Hepatocyte (in vitro differentiated cells): ENCODE results near the gene TCF12. TPM values are rescaled to one million over a fixed set of nuclear protein-coding genes. Genes with fewer than 3 reads are reported as not detected.

Experiments
- DNase-seq: peaks from one replicate; pipeline ENCODE4 v3.0.0-alpha.2; 2016; ENCODE audit warnings: low spot score
- H2AFZ ChIP-seq: fragments of 200-600 bp; sonication (generic); 2 replicates; pipeline ENCODE4 v1.6.0; 2016; ENCODE audit warnings: antibody characterized with exemption, mild to moderate bottlenecking
- H3K27ac ChIP-seq: fragments of 200-600 bp; sonication (generic); 2 replicates; pipeline ENCODE4 v1.5.1; 2016; ENCODE audit warnings: mild to moderate bottlenecking
- H3K27me3 ChIP-seq: fragments of 200-600 bp; sonication (generic); 2 replicates; pipeline ENCODE4 v1.6.1; 2016
- H3K36me3 ChIP-seq: fragments of 200-600 bp; sonication (generic); replicated peaks from 2 replicates; pipeline ENCODE4 v1.5.1; 2016; ENCODE audit warnings: low read depth; ENCODE audit not compliant: insufficient read depth
- H3K4me1 ChIP-seq: fragments of 200-600 bp; sonication (generic); 2 replicates; pipeline ENCODE4 v1.5.1; 2016; ENCODE audit warnings: mild to moderate bottlenecking, moderate library complexity; ENCODE audit not compliant: insufficient read depth
- H3K4me2 ChIP-seq: fragments of 200-600 bp; sonication (generic); 2 replicates; pipeline ENCODE4 v1.6.0; 2016
- H3K4me3 ChIP-seq: fragments of 200-600 bp; sonication (generic); 2 replicates; pipeline ENCODE4 v1.5.1; 2016; ENCODE audit warnings: mild to moderate bottlenecking
- H3K79me2 ChIP-seq: fragments of 200-600 bp; sonication (generic); 2 replicates; pipeline ENCODE4 v1.6.0; 2017; ENCODE audit warnings: mild to moderate bottlenecking
- H3K9me2 ChIP-seq: fragments of 200-600 bp; sonication (generic); replicated peaks from 2 replicates; pipeline ENCODE4 v1.6.0; 2017; ENCODE audit warnings: mild to moderate bottlenecking; ENCODE audit not compliant: insufficient read depth
- H3K9me3 ChIP-seq: fragments of 200-600 bp; sonication (generic); 2 replicates; pipeline ENCODE4 v1.5.1; 2016; ENCODE audit warnings: low read depth, mild to moderate bottlenecking
- H4K20me1 ChIP-seq: fragments of 200-600 bp; sonication (generic); 2 replicates; pipeline ENCODE4 v1.6.0; 2016; ENCODE audit warnings: mild to moderate bottlenecking; ENCODE audit not compliant: insufficient read depth, poor library complexity, severe bottlenecking
- CTCF ChIP-seq: fragments of 200-600 bp; sonication (generic); IDR thresholded peaks from 2 replicates; pipeline ENCODE4 v1.5.1; 2016; ENCODE audit warnings: antibody characterized with exemption, mild to moderate bottlenecking; ENCODE audit not compliant: poor library complexity
- EZH2 ChIP-seq: fragments of 200-600 bp; sonication (generic); IDR thresholded peaks from 2 replicates; pipeline ENCODE4 v1.6.1; 2016; ENCODE audit warnings: antibody characterized with exemption, mild to moderate bottlenecking, borderline replicate concordance
- EZH2phosphoT487 ChIP-seq: fragments of 200-600 bp; sonication (generic); IDR thresholded peaks from one replicate; pipeline ENCODE4 v1.6.1; 2018; ENCODE audit warnings: antibody characterized with exemption, mild to moderate bottlenecking, low read depth, moderate library complexity; ENCODE audit not compliant: unreplicated experiment, severe bottlenecking
- WGBS: methylation state at CpG from one replicate; pipeline ENCODE4 v1.1.6; 2016; ENCODE audit warnings: low lambda C conversion rate; ENCODE audit errors: missing lambda C conversion rate; 5-methylcytosine and 5-hydroxymethylcytosine counted together
- polyA plus RNA-seq: library from polyadenylated mRNA; unstranded; fragments of >200 nt; fragmentation: Nextera tagmentation; extraction: Ambion mirVana; gene quantifications from 2 replicates; pipeline ENCODE4 v1.2.1, GENCODE V29; 2016
- total RNA-seq: library from RNA; depleted of rRNA; stranded (reverse); fragments of >200 nt; gene quantifications from 2 replicates; pipeline ENCODE4 v1.2.3, GENCODE V29; 2014

Gene TCF12
- total and polyA plus RNA-seq, 2 experiments from 2014 or later, result 42.0 to 93.2 TPM

DNA sequence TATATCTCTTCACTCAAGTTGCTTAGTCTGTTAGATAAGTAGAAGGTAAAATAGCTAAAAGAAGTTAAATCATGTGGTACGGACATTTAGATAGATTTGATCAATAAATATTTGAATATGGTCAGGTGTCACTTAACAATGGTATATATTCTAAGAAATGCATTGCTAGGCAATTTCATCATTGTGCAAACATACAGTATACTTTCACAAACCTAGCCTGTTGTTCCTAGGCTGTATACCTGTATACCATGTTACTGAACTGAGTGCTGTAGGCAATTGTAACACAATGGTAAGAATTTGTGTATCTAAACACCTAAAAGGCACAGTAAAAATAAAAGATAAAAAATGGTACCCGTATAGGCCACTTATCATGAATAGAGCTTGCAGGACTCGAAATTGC, 345.1 kb downstream of the TCF12 start:
- Histone ChIP-seq H3K79me2 (peaks cover 12% of the 10 kb centered on the region), H3K4me1 (peaks cover 9% of the 10 kb centered on the region), H3K9me3 (no peaks in the 10 kb centered on the region), H2AFZ (no peak overlapping the region), H4K20me1 (no peaks in the 10 kb centered on the region), H3K27me3 (no peaks in the 10 kb centered on the region), H3K9me2 (no peaks in the 10 kb centered on the region), H3K4me2 (no peak overlapping the region), H3K4me3 (no peak overlapping the region), H3K27ac (no peak overlapping the region), H3K36me3 (no peaks in the 10 kb centered on the region)
- 82% methylated on average over 3 of the region's 3 CpGs for WGBS
- no peak for DNase-seq
- TF ChIP-seq EZH2 (no peak), CTCF (no peak), EZH2phosphoT487 (no peak)

DNA sequence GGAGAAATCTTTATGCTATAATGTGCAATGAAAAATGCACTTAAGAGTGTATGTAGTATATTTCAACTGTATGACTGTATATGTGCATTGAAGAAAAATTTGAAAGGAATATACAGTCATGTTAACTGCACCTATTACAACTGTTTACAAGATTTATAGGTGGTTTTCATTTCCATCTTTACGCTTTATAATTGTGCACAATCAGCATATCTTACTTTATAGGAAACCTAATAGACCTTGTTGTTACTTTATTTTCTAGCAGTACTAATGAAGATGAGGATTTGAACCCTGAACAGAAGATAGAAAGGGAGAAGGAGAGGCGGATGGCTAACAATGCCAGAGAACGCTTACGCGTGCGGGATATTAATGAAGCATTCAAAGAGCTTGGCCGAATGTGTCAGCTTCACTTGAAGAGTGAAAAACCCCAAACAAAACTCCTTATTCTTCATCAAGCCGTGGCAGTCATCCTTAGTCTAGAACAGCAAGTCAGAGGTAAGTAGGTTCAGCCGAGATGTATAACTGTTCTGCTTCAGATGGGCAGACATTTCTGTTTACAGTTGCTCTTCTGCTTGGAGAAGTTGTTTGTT, 354.4 kb downstream of the TCF12 start:
- WGBS, result 97% methylated on average over 9 of the region's 9 CpGs
- Histone ChIP-seq H3K36me3 (peaks cover 3% of the 10 kb centered on the region), H3K27ac (no peak overlapping the region), H3K79me2 (no peaks in the 10 kb centered on the region), H3K9me3 (no peaks in the 10 kb centered on the region), H3K27me3 (no peaks in the 10 kb centered on the region), H3K4me1 (no peaks in the 10 kb centered on the region), H3K4me3 (no peak overlapping the region), H2AFZ (no peak overlapping the region), H3K4me2 (no peak overlapping the region), H3K9me2 (no peaks in the 10 kb centered on the region), H4K20me1 (peaks cover 3% of the 10 kb centered on the region)
- no peak for DNase-seq
- TF ChIP-seq EZH2phosphoT487, result no peak
- no peak for TF ChIP-seq EZH2
- no peak for TF ChIP-seq CTCF

DNA sequence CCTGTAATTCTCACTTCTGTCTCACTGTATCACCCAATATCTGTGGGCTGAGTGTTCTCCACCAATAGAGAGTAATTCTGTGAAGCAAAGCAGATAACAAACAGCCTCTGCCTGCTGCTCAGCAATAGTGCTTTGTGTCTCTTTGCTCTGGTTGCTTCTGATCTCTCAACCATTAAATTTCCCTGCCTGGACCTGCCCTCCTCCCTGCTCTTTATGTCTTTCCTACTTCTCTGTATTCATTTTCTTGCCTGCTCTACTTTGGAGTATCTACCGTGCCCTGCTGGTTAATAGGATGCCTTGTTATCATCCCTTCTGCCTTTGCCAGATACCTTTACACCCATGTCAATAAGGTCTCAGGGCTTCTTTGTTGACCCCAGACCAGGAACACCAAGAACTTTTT, 355.0 kb downstream of the TCF12 start:
- Histone ChIP-seq H3K27ac (no peak overlapping the region), H4K20me1 (peaks cover 3% of the 10 kb centered on the region), H3K4me3 (no peak overlapping the region), H3K9me3 (no peaks in the 10 kb centered on the region), H3K9me2 (no peaks in the 10 kb centered on the region), H3K36me3 (peaks cover 3% of the 10 kb centered on the region), H3K4me2 (no peak overlapping the region), H3K4me1 (no peaks in the 10 kb centered on the region), H2AFZ (no peak overlapping the region), H3K27me3 (no peaks in the 10 kb centered on the region), H3K79me2 (no peaks in the 10 kb centered on the region)
- 87% methylated on average over 1 of the region's 1 CpG for WGBS
- DNase-seq, result no peak
- TF ChIP-seq EZH2phosphoT487 (no peak), CTCF (no peak), EZH2 (no peak)

DNA sequence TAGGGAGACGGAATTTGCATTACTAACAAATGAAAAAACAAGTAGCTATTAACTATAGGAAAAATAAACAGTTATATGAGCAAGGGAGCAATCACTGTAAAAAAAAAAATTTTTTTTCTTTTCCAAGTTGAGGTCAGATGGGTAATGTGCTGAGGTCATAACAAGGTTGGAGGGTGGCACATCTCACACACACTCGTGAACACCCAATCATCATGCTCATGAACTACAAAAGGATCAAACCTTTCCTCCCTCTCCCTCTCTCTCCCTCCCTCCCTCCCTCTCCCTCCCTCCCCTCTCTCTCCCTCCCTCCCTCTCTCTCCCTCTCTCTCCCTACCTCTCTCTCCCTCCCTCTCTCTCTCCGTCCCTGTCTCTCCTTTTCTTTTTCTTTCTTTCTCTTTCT, 360.0 kb downstream of the TCF12 start:
- Histone ChIP-seq H3K4me3 (no peak overlapping the region), H3K4me2 (no peak overlapping the region), H3K9me3 (no peaks in the 10 kb centered on the region), H3K36me3 (peaks cover 3% of the 10 kb centered on the region), H3K27me3 (no peaks in the 10 kb centered on the region), H2AFZ (no peak overlapping the region), H3K79me2 (no peaks in the 10 kb centered on the region), H3K4me1 (no peaks in the 10 kb centered on the region), H4K20me1 (peaks cover 3% of the 10 kb centered on the region), H3K9me2 (no peaks in the 10 kb centered on the region), H3K27ac (no peak overlapping the region)
- no peak for TF ChIP-seq EZH2
- no peak for DNase-seq
- WGBS, result 82% methylated on average over 3 of the region's 3 CpGs
